HG03565 (cell line): ENCODE results near the gene EIF4EBP2.

Experiments used
- ATAC-seq: cut with Tn5 transposase; IDR thresholded peaks from one replicate; pipeline ENCODE4 v1.9.1; 2021; ENCODE audit warnings: mild to moderate bottlenecking, moderate library complexity; ENCODE audit not compliant: unreplicated experiment

The EIF4EBP2 gene, protein sequence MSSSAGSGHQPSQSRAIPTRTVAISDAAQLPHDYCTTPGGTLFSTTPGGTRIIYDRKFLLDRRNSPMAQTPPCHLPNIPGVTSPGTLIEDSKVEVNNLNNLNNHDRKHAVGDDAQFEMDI

DNA sequence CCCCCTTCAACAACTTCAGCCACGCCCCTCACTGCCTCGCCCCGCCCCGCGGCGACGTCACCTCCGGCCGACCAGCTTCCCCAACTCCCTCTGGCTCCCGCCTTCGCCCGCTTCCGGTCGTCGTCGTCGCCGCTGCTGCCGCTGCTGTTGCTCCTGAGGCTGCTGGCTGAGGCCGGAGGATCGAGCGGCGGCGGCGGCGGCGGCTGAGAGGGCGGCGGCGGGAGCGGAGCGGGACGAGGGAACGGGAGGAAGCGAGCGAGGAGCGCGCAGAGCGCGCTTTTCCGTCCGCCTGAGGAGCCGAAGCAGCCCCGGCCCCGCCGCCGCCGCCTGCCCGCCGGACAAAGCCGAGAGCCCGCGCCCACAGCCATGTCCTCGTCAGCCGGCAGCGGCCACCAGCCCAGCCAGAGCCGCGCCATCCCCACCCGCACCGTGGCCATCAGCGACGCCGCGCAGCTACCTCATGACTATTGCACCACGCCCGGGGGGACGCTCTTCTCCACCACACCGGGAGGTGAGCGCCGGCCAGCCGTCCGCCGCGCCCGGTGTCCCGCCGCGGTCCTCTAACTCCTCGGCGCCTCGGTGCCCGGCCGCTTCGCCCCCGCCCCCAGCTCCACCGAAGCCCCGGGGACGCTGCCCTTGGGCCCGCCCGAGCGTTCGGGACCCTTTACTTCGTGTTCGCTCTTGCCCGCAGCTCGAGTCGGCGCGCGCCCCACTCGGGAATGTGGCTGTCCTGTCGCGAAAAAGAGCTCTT, at the start of gene EIF4EBP2:
TSS of gene EIF4EBP2 (plus strand) at position 110 of the 751 bp plus-strand sequence. CDS start at position 367, 257 bp downstream.
- ATAC-seq, result peak; percentile 76

DNA sequence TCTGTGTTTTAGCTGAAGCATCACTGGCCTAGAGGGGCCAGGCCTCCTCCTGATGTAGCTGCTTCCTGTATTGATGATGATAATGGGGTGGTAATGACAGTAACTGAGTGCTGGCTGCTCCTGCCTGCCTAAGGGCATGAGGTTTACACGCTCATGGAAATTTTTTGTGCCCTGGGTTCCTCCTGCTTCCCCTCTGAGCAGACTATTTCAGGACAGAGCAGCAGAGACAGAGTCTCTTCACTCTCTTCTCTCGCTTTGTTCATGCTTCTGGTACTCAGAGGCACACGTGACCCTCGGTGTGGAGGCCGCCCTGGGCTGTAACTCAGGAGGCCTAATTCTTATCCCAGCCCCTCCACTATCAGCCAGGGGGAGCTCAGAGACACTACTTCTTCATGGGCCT, 49.4 kb upstream of the EIF4EBP2 start:
- ATAC-seq, result no peak

GRCh38 chr10:70355051-70356021, 48.6 kb upstream of the EIF4EBP2 start:
- ATAC-seq, result peak; percentile 56

- ATAC-seq, result no peak
Observed at GRCh38 chr10:70357565-70357964, 46.4 kb upstream of the EIF4EBP2 start.

DNA sequence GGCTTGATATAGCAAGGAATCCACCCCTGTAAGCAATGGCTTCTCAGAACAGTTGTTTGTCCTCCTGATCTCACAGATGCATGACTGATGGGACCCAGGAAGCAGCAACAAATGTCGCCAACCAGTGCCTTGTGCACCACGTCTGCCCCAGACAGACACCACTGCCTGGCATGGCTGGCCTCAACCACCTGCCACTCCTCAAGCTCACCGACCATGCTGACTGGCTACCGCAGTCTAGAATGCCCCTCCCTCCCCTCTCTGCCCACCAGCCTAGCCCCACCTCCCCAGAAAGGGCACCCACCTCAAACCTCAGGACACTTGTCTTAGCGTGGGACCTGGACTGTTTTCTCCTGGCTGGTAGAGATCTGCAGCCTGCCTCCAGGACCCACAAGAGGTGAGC, 45.5 kb upstream of the EIF4EBP2 start:
- no peak for ATAC-seq

GRCh38 chr10:70359017-70359550, 44.9 kb upstream of the EIF4EBP2 start:
- ATAC-seq, result no peak

- ATAC-seq, result no peak
Observed at GRCh38 chr10:70360215-70360614, 43.7 kb upstream of the EIF4EBP2 start.

GRCh38 chr10:70362328-70362727, 41.6 kb upstream of the EIF4EBP2 start:
- ATAC-seq, result no peak

DNA sequence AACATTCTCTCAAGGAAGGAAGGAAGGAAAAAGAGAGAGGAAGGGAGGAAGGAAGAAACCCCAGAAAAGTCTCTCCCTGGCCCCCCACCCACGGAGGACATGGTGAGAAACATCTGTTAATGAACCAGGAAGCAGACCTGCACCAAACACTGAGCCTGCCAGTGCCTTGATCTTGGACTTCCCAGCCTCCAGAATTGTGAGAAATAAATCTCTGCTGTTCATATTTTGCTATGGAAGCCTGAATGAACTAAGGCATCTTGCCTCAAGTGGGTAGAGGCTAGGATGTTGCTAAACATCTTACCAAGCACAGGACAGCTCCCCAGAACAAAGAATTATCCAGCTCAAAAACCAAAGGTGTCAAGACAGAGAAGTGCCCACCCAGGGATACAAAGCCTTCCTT, 40.7 kb upstream of the EIF4EBP2 start:
- ATAC-seq, result no peak

GRCh38 chr10:70363971-70364771, 39.8 kb upstream of the EIF4EBP2 start:
- peak; percentile 71 for ATAC-seq

- no peak for ATAC-seq
Observed at GRCh38 chr10:70364772-70365091, 39.2 kb upstream of the EIF4EBP2 start.

- no peak for ATAC-seq
Observed at GRCh38 chr10:70367195-70367796, 36.6 kb upstream of the EIF4EBP2 start.

DNA sequence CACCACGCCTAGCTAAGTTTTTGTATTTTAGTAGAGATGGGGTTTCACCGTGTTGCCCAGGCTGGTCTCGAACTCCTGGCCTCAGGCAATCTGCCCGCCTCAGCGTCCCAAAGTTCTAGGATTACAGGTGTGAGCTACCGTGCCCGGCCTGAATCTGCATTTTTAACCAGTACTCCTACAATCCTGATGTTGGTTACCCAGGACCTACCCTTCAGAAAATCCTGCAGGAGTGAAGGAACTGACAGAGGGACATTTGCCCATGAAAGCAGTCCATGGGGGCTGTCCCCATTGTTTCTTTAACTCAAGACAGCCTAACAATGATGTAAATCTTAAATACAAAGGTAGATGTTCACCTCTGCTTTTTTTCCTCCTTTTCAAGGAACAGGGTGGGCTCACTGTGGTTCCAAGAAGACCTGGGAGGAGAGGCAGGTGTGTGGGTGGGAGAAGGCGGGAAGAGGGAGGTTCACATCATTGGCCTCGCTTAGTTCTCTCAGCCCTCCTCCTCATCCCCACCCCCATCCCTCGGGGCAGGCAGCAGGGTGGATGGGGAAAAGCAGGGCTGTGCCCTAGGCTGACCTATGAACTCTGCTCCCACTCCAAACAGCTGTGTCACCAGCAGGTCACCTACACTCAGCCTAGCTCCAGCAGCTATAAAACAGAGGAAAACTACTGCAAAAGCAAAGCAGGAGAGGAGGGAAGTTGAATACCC, 35.0 kb upstream of the EIF4EBP2 start:
- ATAC-seq, result no peak

DNA sequence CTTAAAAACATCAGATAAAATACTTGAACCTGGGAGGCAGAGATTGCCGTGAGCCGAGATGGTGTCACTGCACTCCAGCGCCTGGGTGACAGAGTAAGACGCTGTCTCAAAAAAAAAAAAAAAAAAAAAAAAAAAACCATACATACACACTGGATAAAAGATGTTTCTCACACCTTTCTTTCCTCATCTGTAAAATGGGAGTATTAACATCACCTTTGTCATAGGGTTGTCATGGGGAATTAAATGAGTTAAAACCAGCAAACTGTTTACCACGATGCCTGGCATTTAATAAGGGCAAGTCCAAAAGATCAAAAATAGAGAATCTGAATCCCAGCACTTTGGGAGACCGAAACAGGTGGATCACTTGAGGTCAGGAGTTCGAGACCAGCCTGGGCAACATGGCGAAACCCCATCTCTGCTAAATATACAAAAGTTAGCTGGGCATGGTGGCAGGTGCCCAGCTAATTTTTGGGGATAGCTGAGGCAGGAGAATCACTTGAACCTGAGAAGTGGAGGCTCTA, 34.4 kb upstream of the EIF4EBP2 start:
- no peak for ATAC-seq

DNA sequence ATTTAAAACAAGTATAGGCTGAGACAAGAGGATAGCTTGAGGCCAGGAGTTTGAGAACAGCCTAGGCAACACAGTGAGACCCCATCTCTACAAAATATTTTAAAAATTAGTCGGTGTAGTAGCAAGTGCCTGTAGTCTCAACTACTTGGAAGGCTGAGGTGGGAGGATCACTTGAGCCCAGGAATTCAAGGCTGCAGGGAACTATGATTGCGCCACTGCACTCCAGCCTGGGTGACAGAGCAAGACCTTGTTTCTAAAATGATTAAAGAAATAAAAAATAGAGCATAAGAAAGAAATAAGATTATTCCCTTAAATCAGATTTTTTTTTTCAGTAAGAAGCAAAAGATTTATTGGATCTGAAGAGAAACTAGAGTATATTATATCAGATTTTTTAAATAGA, 33.2 kb upstream of the EIF4EBP2 start:
- no peak for ATAC-seq

GRCh38 chr10:70371846-70372245, 32.1 kb upstream of the EIF4EBP2 start:
- ATAC-seq, result no peak

GRCh38 chr10:70374775-70375614, 28.9 kb upstream of the EIF4EBP2 start:
- no peak for ATAC-seq
